Fibroblast of lung (primary cell): ENCODE results near the gene PCSK6.

Experiments
- CTCF ChIP-seq, 2 donors: IDR thresholded peaks in 1 of 2; conservative IDR thresholded peaks in 1 of 2; 1 replicate in 1 of 2; 2 replicates in 1 of 2; pipeline ENCODE4 v1.5.1; 2011 to 2012; ENCODE audit warnings: low read length in 2 of 2, control low read depth in 1 of 2, inconsistent platforms in 1 of 2, low read depth in 1 of 2, mild to moderate bottlenecking in 1 of 2
- EZH2 ChIP-seq: IDR thresholded peaks from 2 replicates; pipeline ENCODE4 v1.5.1; 2012; ENCODE audit warnings: low read length, control low read depth, mild to moderate bottlenecking; ENCODE audit errors: missing control alignments

GRCh38 chr15:101426761-101427333 lies 62.7 kb downstream of the PCSK6 start:
- TF ChIP-seq EZH2 (no peak), CTCF (conservative IDR thresholded peaks at IDR 0.05 in 1 of 2, IDR thresholded peaks at IDR 0.05 in 1 of 2; ENCODE audit: low read depth in 1 of 2, low read length in 2 of 2) (no peak)
